ENCODE measurements around the gene DHX38.

DHX38 gene

DNA sequence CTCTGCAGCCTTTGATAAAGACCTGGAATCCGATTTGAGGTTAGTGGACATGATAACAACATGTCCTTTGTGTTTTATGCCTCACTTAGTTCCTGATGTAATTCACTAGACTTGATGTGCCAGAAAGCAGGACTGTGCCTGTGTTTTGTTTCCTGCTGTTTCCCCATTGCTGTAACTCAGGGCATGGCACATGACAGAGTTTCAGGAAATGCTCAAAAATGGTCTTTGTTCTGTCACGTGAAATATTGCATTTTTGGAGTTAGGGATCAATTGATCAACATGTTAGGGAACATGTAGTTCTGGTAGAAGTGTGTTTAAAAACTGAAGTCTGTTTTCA lies 32.8 kb downstream of the DHX38 start:
- Histone ChIP-seq H3K4me3 (ENCODE audit: low read length, poor library complexity, severe bottlenecking) (no peak overlapping the region), H3K9ac (ENCODE audit: low read depth, low read length, poor library complexity, severe bottlenecking) (no peak overlapping the region), H3K4me1 (ENCODE audit: insufficient read depth, low read length, poor library complexity, severe bottlenecking) (no peaks in the 10 kb centered on the region), H3K9me3 (ENCODE audit: insufficient read depth, low read depth, low read length) (no peaks in the 10 kb centered on the region), H3K79me2 (ENCODE audit: insufficient read depth, low read length) (no peaks in the 10 kb centered on the region), H2AFZ (ENCODE audit: low read length) (no peak overlapping the region), H4K20me1 (ENCODE audit: insufficient read depth, low read length, poor library complexity, severe bottlenecking) (no peaks in the 10 kb centered on the region), H3K4me2 (ENCODE audit: low read depth, low read length, poor library complexity, severe bottlenecking) (no peak overlapping the region), H3K36me3 (ENCODE audit: insufficient read depth, low read length) (no peaks in the 10 kb centered on the region), H3K9me2 (replicated peaks; ENCODE audit: low read depth, low read length) (no peaks in the 10 kb centered on the region), H3K27me3 (ENCODE audit: insufficient read depth, low read length, poor library complexity, severe bottlenecking) (no peaks in the 10 kb centered on the region), H3F3A (ENCODE audit: low read depth) (no peaks in the 10 kb centered on the region)
- no peak for TF ChIP-seq EZH2phosphoT487 (IDR thresholded peaks at IDR 0.05; ENCODE audit: borderline replicate concordance)

DNA sequence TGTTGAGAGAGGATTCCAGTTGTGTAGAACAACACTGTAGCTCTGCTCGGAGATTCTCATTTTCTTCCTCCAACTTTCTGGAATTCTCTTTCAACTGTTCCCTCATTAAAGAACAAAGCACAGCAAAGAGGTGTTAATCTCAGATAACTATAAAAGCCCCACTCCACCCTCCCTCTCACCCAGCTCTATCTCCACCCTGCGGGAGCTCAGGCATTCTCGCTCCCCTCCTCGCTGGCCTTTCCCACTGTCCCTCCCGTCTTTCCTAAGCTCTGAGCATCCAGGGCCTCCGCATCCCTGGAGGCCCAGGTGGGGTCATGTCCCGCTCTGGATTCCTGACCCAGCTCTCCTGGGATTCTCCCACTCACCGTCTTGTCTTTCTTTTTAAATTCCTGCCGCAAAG lies 35.1 kb downstream of the DHX38 start:
- no peak overlapping the region for H3K4me2 ChIP-seq (ENCODE audit: low read depth, low read length, poor library complexity, severe bottlenecking)
- H3K27me3 ChIP-seq (ENCODE audit: insufficient read depth, low read length, poor library complexity, severe bottlenecking) = no peaks in the 10 kb centered on the region
- TF ChIP-seq, protein P1, sequence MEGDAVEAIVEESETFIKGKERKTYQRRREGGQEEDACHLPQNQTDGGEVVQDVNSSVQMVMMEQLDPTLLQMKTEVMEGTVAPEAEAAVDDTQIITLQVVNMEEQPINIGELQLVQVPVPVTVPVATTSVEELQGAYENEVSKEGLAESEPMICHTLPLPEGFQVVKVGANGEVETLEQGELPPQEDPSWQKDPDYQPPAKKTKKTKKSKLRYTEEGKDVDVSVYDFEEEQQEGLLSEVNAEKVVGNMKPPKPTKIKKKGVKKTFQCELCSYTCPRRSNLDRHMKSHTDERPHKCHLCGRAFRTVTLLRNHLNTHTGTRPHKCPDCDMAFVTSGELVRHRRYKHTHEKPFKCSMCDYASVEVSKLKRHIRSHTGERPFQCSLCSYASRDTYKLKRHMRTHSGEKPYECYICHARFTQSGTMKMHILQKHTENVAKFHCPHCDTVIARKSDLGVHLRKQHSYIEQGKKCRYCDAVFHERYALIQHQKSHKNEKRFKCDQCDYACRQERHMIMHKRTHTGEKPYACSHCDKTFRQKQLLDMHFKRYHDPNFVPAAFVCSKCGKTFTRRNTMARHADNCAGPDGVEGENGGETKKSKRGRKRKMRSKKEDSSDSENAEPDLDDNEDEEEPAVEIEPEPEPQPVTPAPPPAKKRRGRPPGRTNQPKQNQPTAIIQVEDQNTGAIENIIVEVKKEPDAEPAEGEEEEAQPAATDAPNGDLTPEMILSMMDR (conservative IDR thresholded peaks at IDR 0.05; ENCODE audit: low read length) = no peak
- no peak for TF ChIP-seq EZH2phosphoT487 (IDR thresholded peaks at IDR 0.05; ENCODE audit: borderline replicate concordance)
- no peaks in the 10 kb centered on the region for H3F3A ChIP-seq (ENCODE audit: low read depth)
- no peaks in the 10 kb centered on the region for H3K9me3 ChIP-seq (ENCODE audit: insufficient read depth, low read depth, low read length)
- no peak overlapping the region for H2AFZ ChIP-seq (ENCODE audit: low read length)
- no peaks in the 10 kb centered on the region for H3K79me2 ChIP-seq (ENCODE audit: insufficient read depth, low read length)
- H3K9me2 ChIP-seq (replicated peaks; ENCODE audit: low read depth, low read length) = no peaks in the 10 kb centered on the region
- H4K20me1 ChIP-seq (ENCODE audit: insufficient read depth, low read length, poor library complexity, severe bottlenecking) = no peaks in the 10 kb centered on the region
- H3K9ac ChIP-seq (ENCODE audit: low read depth, low read length, poor library complexity, severe bottlenecking) = no peak overlapping the region
- H3K36me3 ChIP-seq (ENCODE audit: insufficient read depth, low read length) = no peaks in the 10 kb centered on the region
- H3K4me1 ChIP-seq (ENCODE audit: insufficient read depth, low read length, poor library complexity, severe bottlenecking) = no peaks in the 10 kb centered on the region
- no peak overlapping the region for H3K4me3 ChIP-seq (ENCODE audit: low read length, poor library complexity, severe bottlenecking)

DNA sequence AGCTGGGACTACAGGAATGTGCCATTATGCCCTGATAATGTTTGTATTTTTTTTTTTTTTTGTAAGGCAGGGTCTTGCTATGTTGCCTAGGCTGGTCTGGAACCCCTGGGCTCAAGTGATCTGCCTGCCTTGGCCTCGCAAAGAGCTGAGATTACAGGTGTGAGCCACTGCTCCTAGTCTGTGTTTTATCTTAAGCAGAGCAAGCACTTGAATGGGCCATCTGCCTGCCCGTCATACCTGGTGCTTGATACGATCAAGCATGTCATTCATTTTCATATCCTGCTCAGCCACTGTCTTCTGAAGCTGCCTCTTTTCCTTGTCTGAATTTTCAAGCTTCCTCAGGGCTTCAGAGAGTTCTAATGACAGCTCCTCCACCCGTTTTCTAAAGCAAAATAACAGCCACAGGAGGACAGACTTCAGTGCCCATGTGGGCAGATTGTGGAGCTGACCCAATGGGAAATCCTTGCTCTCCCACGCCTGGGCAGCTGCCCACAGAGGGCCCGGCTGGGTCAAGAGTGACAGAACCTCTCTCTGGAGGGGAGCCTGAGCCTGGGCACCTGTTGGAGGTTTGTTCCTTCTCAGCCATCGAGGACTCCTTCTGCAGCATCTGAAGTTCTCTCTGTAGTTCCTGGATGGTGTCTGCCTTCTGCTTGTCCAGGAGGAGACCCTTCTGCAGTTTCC lies 36.5 kb downstream of the DHX38 start:
- Histone ChIP-seq H3K27me3 (ENCODE audit: insufficient read depth, low read length, poor library complexity, severe bottlenecking) (no peaks in the 10 kb centered on the region), H3F3A (ENCODE audit: low read depth) (no peaks in the 10 kb centered on the region), H3K79me2 (ENCODE audit: insufficient read depth, low read length) (no peaks in the 10 kb centered on the region), H3K4me3 (ENCODE audit: low read length, poor library complexity, severe bottlenecking) (no peak overlapping the region), H4K20me1 (ENCODE audit: insufficient read depth, low read length, poor library complexity, severe bottlenecking) (no peaks in the 10 kb centered on the region), H2AFZ (ENCODE audit: low read length) (no peak overlapping the region), H3K9ac (ENCODE audit: low read depth, low read length, poor library complexity, severe bottlenecking) (no peak overlapping the region), H3K4me1 (ENCODE audit: insufficient read depth, low read length, poor library complexity, severe bottlenecking) (no peaks in the 10 kb centered on the region), H3K9me3 (ENCODE audit: insufficient read depth, low read depth, low read length) (no peaks in the 10 kb centered on the region), H3K4me2 (ENCODE audit: low read depth, low read length, poor library complexity, severe bottlenecking) (no peak overlapping the region), H3K9me2 (replicated peaks; ENCODE audit: low read depth, low read length) (no peaks in the 10 kb centered on the region), H3K36me3 (ENCODE audit: insufficient read depth, low read length) (no peaks in the 10 kb centered on the region)
- TF ChIP-seq, protein P1 (conservative IDR thresholded peaks at IDR 0.05; ENCODE audit: low read length) = no peak
- TF ChIP-seq EZH2phosphoT487 (IDR thresholded peaks at IDR 0.05; ENCODE audit: borderline replicate concordance) = no peak

DNA sequence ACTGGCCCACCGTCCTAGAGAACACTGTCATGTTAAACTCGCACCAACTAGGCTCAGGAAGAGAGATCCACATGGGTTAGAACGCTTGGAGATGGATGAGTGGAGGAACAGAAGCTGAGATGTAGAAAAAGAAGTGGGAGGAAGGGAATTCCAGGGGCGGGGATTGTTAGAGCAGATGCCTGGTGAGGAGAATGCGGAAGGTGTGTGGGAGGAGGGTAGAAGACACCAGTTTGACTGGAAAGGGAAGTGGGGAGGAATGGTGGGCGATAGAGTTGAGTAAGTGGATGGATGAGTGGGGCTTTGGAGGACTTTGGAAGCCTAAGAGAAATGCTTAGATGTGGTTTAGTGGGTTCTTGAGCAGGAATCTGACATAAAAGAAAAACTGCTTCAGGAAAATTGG lies 37.4 kb downstream of the DHX38 start:
- H3K36me3 ChIP-seq (ENCODE audit: insufficient read depth, low read length) = no peaks in the 10 kb centered on the region
- no peak overlapping the region for H2AFZ ChIP-seq (ENCODE audit: low read length)
- H3K9me2 ChIP-seq (replicated peaks; ENCODE audit: low read depth, low read length) = no peaks in the 10 kb centered on the region
- H3K4me3 ChIP-seq (ENCODE audit: low read length, poor library complexity, severe bottlenecking) = no peak overlapping the region
- no peaks in the 10 kb centered on the region for H3K79me2 ChIP-seq (ENCODE audit: insufficient read depth, low read length)
- no peaks in the 10 kb centered on the region for H3F3A ChIP-seq (ENCODE audit: low read depth)
- no peak overlapping the region for H3K9ac ChIP-seq (ENCODE audit: low read depth, low read length, poor library complexity, severe bottlenecking)
- no peaks in the 10 kb centered on the region for H4K20me1 ChIP-seq (ENCODE audit: insufficient read depth, low read length, poor library complexity, severe bottlenecking)
- no peaks in the 10 kb centered on the region for H3K27me3 ChIP-seq (ENCODE audit: insufficient read depth, low read length, poor library complexity, severe bottlenecking)
- H3K4me1 ChIP-seq (ENCODE audit: insufficient read depth, low read length, poor library complexity, severe bottlenecking) = no peaks in the 10 kb centered on the region
- H3K9me3 ChIP-seq (ENCODE audit: insufficient read depth, low read depth, low read length) = no peaks in the 10 kb centered on the region
- TF ChIP-seq EZH2phosphoT487 (IDR thresholded peaks at IDR 0.05; ENCODE audit: borderline replicate concordance) = no peak
- TF ChIP-seq, protein P1 (conservative IDR thresholded peaks at IDR 0.05; ENCODE audit: low read length) = no peak
- no peak overlapping the region for H3K4me2 ChIP-seq (ENCODE audit: low read depth, low read length, poor library complexity, severe bottlenecking)

All from Loucy (cell line).